ENCODE results near the gene LGALS9C. TPM values are rescaled to one million over a fixed set of nuclear protein-coding genes. Genes with fewer than 3 reads are reported as not detected.

The LGALS9C gene
- not detected in 2 replicates for total RNA-seq

DNA sequence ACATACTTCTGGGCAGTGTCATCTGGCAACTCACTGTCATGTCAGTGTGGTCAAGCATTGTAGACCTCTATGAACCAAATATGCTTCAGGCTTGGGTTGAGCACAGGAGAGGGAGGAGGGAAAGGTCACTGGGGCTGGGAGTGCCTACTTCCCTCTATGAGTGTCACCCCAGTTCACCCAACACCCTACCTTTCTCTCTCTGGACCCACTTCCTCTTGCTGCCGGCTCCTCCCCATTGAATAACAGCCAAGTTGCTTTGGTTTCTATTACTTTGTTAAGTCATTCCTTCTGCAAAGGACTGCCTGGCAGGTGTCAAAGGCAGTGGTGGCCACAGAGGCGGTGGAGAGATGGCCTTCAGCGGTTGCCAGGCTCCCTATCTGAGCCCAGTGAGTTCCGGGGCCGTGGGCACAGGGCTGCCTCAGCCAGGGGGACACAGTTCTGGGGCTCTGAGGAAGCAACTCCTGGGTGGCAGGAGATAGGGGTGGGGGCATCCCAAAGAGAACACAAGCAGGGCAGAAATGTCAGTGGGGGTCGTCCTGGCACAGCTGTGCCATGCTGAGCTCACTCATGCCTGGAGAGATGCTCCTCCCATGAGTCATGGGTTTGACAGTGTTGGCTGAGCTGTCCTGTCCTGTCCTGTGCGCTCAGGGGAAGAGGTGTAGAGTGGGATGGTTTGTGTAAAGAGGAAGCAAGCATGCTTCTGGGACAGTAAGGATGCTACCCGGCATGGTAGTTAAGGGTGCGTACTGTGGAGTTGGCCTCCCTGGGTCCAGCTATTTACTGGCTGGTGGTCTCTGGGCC is at the start of gene LGALS9C:
Gene LGALS9C, plus strand, starts transcription at position 282 of the 801 bp plus-strand sequence. Its CDS starts 66 bp downstream, at position 348.

Small RNA genes within 50 kb of the gene (small RNA-seq; reads per million reads assigned to genes)
- gene AL353997.1 (not detected), gene AL353997.4 (not detected)

Other genes starting within 250 kb of the LGALS9C start
- 257 and 272 TPM in 2 replicates for gene FLII, start 218.1 kb upstream of the LGALS9C start, total RNA-seq
- gene MIEF2, start 216.1 kb upstream of the LGALS9C start, total RNA-seq, result 6.5 and 9.9 TPM in 2 replicates
- 22.8 and 42.4 TPM in 2 replicates for gene TOP3A, start 161.8 kb upstream of the LGALS9C start, total RNA-seq
- gene SMCR8, start 161.5 kb upstream of the LGALS9C start, total RNA-seq, result 15.1 and 20.3 TPM in 2 replicates
- 18.2 and 29.0 TPM in 2 replicates for gene SHMT1, start 113.2 kb upstream of the LGALS9C start, total RNA-seq
- not detected in 2 replicates for gene EVPLL, start 99.0 kb upstream of the LGALS9C start, total RNA-seq
- gene TBC1D28, start 167.6 kb downstream of the LGALS9C start, total RNA-seq, result not detected in 2 replicates
- 2.6 and 4.9 TPM in 2 replicates for gene FOXO3B, start 205.5 kb downstream of the LGALS9C start, total RNA-seq